ENCODE results near the gene ABR.

Gene ABR

GRCh38 chr17:1055751-1056645 lies 123.8 kb downstream of the ABR start:
- DNase-seq (ENCODE audit: insufficient read length, low spot score) (peak; percentile 89), FAIRE-seq (no peak)
- peak; percentile 55 for TF ChIP-seq CTCF (IDR thresholded peaks at IDR 0.05; ENCODE audit: insufficient read depth, missing control alignments)

- FAIRE-seq = no peak
- no peak for TF ChIP-seq CTCF (IDR thresholded peaks at IDR 0.05; ENCODE audit: insufficient read depth, missing control alignments)
- DNase-seq (ENCODE audit: insufficient read length, low spot score) = no peak
These were observed 124.5 kb downstream of the ABR start for GRCh38 chr17:1055231-1055630.

DNA sequence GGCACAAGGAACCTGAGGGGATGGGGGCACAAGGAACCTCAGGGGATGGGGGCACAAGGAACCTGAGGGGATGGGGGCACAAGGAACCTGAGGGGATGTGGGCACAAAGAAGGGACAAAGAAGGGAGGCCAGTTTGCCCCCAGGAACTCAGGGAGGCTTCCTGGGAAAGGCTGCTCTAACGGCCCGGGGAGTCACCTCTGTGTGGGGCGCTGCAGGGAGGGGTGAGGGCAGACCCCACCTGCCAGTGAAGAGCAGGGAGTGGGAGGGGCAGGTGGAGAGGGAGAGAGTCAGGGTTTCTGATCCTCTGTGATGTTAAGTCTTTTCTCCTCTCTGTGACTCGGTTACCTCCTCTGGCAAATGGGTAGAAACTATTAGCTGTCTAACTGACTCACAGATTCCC lies 125.1 kb downstream of the ABR start:
- DNase-seq (ENCODE audit: insufficient read length, low spot score) (no peak), FAIRE-seq (no peak)
- no peak for TF ChIP-seq CTCF (IDR thresholded peaks at IDR 0.05; ENCODE audit: insufficient read depth, missing control alignments)

DNA sequence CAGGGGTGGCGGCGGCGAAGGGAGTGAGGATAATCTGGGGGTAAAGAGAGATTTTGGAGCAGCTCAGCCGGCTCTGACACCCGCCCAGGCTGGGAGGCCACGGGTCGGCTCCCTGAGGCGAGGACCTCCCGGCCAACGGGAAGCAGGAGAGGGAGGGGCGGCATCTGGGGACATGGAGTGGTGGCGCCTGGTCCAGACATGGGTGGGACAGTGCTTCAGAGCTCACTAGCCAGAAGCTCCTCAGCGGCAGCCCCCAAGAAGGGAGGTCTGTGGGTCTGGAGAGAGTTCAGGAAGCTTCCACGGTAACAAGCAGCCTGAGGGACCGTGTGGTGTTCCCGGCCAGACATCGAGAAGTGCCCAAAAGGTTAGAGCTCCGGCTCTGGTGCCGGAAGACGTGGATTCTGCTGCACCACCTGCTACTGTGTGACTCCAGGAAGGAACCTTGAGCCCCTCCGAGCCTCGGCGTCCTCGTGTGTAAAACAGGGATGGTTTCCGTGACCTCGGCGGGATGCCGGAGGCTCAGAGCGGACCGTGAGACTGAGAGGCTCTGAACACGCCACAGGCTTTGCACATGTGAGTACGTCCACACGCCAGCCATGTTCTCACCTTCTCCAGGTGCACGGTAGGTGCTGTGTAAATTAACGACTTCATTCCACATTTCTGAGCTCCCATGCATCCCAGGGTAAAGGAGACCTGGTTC lies 126.0 kb downstream of the ABR start:
- DNase-seq (ENCODE audit: insufficient read length, low spot score) (no peak), FAIRE-seq (no peak)
- TF ChIP-seq CTCF (IDR thresholded peaks at IDR 0.05; ENCODE audit: insufficient read depth, missing control alignments) = no peak

DNA sequence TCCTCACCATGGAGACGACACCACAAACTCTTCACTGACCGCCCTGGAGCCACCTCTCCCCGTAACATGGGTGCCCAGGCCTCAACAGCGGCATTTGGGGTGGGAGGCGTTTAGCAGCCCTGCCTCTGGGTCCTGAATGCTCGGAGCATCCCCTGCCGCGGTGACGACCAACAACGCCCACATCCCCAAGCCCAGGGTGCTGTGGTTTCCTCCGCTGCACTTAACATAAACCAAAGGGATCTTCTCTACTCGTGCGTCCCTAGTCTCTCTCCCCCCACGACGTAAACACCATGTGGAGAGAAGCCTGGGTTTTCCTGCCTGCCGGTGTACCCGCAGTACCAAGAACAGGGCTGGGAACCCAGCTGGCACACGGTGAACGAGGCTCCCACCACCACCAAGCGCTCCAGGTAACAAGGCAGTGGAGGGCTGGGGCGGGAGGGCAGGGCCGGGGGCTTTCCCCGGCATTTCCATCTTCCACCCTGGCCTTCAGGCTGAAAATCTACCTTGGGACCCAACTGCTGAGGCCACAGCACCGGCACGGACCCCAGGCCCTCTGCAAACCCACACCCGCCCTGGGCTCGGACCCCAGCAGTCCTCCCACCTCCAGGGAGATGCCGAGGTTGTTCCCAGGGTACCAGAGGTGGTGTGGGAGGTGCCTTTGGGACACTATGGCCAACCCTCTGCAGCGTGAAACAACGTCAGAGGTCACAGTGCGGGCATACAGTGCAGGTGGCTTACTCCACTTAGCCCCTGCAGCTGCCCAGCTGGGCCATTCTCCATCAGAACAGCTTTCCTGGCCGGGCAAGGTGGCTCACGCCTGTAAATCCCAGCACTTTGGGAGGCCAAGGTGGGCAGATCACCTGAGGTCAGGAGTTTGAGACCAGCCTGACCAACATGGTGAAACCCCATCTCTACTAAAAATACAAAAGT lies 128.5 kb downstream of the ABR start:
- no peak for DNase-seq (ENCODE audit: insufficient read length, low spot score)
- TF ChIP-seq CTCF (IDR thresholded peaks at IDR 0.05; ENCODE audit: insufficient read depth, missing control alignments) = no peak
- no peak for FAIRE-seq

DNA sequence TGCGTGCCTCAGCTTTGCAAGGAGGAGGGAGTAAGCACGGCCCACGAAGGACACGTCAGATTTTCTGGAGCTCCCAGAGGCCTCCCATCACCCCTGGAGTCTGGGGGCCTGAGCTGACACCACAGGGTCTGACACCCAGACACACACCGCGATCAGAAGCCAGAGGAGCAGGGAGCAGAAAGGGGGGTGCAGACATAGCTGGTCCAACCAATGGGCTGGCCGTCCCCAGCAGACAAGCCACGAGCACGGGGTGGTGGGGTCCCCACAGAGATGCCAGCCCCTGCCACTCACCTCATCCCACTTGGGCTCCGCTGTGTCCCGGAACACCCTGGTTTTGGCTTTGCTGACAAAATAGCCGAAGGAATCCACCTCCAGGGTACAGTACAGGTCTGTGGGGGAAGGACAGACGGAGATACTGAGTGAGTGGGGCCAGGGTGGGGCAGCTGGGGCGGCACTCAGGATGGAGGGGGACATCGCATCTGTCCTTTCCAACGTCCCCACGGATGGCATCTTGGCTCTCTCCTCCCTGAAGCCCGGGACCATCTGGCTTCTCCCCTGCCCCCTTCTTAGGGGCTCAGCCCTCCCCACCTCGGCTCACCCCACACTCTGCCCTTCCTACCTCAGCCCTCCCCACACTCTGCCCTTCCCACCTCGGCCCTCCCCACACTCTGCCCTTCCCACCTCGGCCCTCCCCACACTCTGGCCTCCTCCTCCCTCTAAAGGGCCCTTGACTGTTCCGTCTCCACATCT lies 129.4 kb downstream of the ABR start:
- FAIRE-seq (no peak), DNase-seq (ENCODE audit: insufficient read length, low spot score) (no peak)
- TF ChIP-seq CTCF (IDR thresholded peaks at IDR 0.05; ENCODE audit: insufficient read depth, missing control alignments) = no peak
